CD4-positive, alpha-beta T cell treated with Interleukin-17A for 1 hour (primary cell): ENCODE results near the gene TBC1D2B.

Experiments
- DNase-seq: peaks from one replicate; pipeline ENCODE4 v3.0.0-alpha.2; 2020

The TBC1D2B gene

GRCh38 chr15:78093242-78094020 is 15.9 kb upstream of the TBC1D2B start:
- DNase-seq = no peak

GRCh38 chr15:78092261-78093041 is 14.9 kb upstream of the TBC1D2B start, which contains the start of gene SH2D7:
Gene SH2D7, plus strand, starts transcription at chr15:78092561. Its CDS starts 24 bp downstream, at chr15:78092585.
- no peak for DNase-seq

GRCh38 chr15:78090422-78091063 is 13.0 kb upstream of the TBC1D2B start:
- DNase-seq = no peak

- no peak for DNase-seq
Measured at GRCh38 chr15:78088773-78089080, 11.2 kb upstream of the TBC1D2B start.

GRCh38 chr15:78087951-78088772 is 10.7 kb upstream of the TBC1D2B start:
- no peak for DNase-seq

GRCh38 chr15:78085928-78086327 is 8.4 kb upstream of the TBC1D2B start:
- DNase-seq = no peak

GRCh38 chr15:78084449-78084750 is 6.9 kb upstream of the TBC1D2B start:
- DNase-seq = no peak

GRCh38 chr15:78083687-78084448 is 6.4 kb upstream of the TBC1D2B start:
- DNase-seq = no peak

- DNase-seq = no peak
Measured at GRCh38 chr15:78083186-78083585, 5.7 kb upstream of the TBC1D2B start.

GRCh38 chr15:78082743-78083110 is 5.2 kb upstream of the TBC1D2B start:
- DNase-seq = no peak

- no peak for DNase-seq
Measured at GRCh38 chr15:78082106-78082742, 4.7 kb upstream of the TBC1D2B start.

- DNase-seq = no peak
Measured at GRCh38 chr15:78080088-78080460, 2.6 kb upstream of the TBC1D2B start.

- DNase-seq = no peak
Measured at GRCh38 chr15:78079298-78080087, 2.0 kb upstream of the TBC1D2B start.

- DNase-seq = no peak
Measured at GRCh38 chr15:78077871-78078210, 330 bp upstream of the TBC1D2B start.

- no peak for DNase-seq
Measured at GRCh38 chr15:78076231-78077052, 1.1 kb downstream of the TBC1D2B start.

- no peak for DNase-seq
Measured at GRCh38 chr15:78075490-78076230, 1.9 kb downstream of the TBC1D2B start.

GRCh38 chr15:78073046-78073787 is 4.3 kb downstream of the TBC1D2B start:
- no peak for DNase-seq

- no peak for DNase-seq
Measured at GRCh38 chr15:78072080-78072892, 5.2 kb downstream of the TBC1D2B start.
